Fibroblast of lung (primary cell): ENCODE measurements around the gene TFF1.

Source experiments
- EZH2 ChIP-seq: IDR thresholded peaks from 2 replicates; pipeline ENCODE4 v1.5.1; 2012; ENCODE audit warnings: low read length, control low read depth, mild to moderate bottlenecking; ENCODE audit errors: missing control alignments
- TF ChIP-seq, protein P1 (sequence below), 2 donors: IDR thresholded peaks in 1 of 2; conservative IDR thresholded peaks in 1 of 2; 1 replicate in 1 of 2; 2 replicates in 1 of 2; pipeline ENCODE4 v1.5.1; 2011 to 2012; ENCODE audit warnings: low read length in 2 of 2, control low read depth in 1 of 2, inconsistent platforms in 1 of 2, low read depth in 1 of 2, mild to moderate bottlenecking in 1 of 2

- TF ChIP-seq, protein P1, sequence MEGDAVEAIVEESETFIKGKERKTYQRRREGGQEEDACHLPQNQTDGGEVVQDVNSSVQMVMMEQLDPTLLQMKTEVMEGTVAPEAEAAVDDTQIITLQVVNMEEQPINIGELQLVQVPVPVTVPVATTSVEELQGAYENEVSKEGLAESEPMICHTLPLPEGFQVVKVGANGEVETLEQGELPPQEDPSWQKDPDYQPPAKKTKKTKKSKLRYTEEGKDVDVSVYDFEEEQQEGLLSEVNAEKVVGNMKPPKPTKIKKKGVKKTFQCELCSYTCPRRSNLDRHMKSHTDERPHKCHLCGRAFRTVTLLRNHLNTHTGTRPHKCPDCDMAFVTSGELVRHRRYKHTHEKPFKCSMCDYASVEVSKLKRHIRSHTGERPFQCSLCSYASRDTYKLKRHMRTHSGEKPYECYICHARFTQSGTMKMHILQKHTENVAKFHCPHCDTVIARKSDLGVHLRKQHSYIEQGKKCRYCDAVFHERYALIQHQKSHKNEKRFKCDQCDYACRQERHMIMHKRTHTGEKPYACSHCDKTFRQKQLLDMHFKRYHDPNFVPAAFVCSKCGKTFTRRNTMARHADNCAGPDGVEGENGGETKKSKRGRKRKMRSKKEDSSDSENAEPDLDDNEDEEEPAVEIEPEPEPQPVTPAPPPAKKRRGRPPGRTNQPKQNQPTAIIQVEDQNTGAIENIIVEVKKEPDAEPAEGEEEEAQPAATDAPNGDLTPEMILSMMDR (conservative IDR thresholded peaks at IDR 0.05 in 1 of 2, IDR thresholded peaks at IDR 0.05 in 1 of 2; ENCODE audit: low read depth in 1 of 2, low read length in 2 of 2): no peak
- no peak for TF ChIP-seq EZH2
Measured at GRCh38 chr21:42312626-42313104, 53.7 kb downstream of the TFF1 start.
